Stimulated activated naive B cell treated with anti-CD40 and anti-IgM and Interleukin-4, amounts not matched to agents 10 μg/mL and 1 μg/mL and 100 μg/mL, for 72 hours (primary cell): Measurements from ENCODE around the gene CFAP90.

ENCODE experiments used
- ATAC-seq, 2 donors: fragments of 150-1000 bp; cut with Tn5 transposase; replicated peaks; 2 replicates each; pipeline ENCODE4 v1.10.0; 2021; ENCODE audit warnings: moderate library complexity in 1 of 2
- DNase-seq: peaks from one replicate; pipeline ENCODE4 v3.0.0; 2021
- H3K27ac Mint-ChIP-seq: one replicate; pipeline ENCODE4 v1.8.0; 2022; ENCODE audit warnings: mild to moderate bottlenecking, mixed read lengths
- H3K27me3 Mint-ChIP-seq, 2 donors: one replicate each; pipeline ENCODE4 v1.8.0; 2022; ENCODE audit warnings: mixed read lengths in 2 of 2
- H3K36me3 Mint-ChIP-seq, 2 donors: one replicate each; pipeline ENCODE4 v1.8.0; 2022; ENCODE audit warnings: mixed read lengths in 2 of 2, mild to moderate bottlenecking in 1 of 2
- H3K4me1 Mint-ChIP-seq, 2 donors: one replicate each; pipeline ENCODE4 v1.8.0; 2022; ENCODE audit warnings: mixed read lengths in 2 of 2, mild to moderate bottlenecking in 1 of 2
- H3K4me3 Mint-ChIP-seq, 2 donors: one replicate each; pipeline ENCODE4 v1.8.0; 2022; ENCODE audit warnings: mild to moderate bottlenecking in 2 of 2, mixed read lengths in 2 of 2, moderate library complexity in 1 of 2
- H3K9me3 Mint-ChIP-seq, 2 donors: one replicate each; pipeline ENCODE4 v1.8.0; 2022; ENCODE audit warnings: mixed read lengths in 2 of 2, mild to moderate bottlenecking in 1 of 2

The CFAP90 gene, protein sequence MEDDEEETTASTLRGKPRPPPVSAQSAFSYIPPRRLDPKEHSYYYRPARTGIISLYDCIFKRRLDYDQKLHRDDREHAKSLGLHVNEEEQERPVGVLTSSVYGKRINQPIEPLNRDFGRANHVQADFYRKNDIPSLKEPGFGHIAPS

DNA sequence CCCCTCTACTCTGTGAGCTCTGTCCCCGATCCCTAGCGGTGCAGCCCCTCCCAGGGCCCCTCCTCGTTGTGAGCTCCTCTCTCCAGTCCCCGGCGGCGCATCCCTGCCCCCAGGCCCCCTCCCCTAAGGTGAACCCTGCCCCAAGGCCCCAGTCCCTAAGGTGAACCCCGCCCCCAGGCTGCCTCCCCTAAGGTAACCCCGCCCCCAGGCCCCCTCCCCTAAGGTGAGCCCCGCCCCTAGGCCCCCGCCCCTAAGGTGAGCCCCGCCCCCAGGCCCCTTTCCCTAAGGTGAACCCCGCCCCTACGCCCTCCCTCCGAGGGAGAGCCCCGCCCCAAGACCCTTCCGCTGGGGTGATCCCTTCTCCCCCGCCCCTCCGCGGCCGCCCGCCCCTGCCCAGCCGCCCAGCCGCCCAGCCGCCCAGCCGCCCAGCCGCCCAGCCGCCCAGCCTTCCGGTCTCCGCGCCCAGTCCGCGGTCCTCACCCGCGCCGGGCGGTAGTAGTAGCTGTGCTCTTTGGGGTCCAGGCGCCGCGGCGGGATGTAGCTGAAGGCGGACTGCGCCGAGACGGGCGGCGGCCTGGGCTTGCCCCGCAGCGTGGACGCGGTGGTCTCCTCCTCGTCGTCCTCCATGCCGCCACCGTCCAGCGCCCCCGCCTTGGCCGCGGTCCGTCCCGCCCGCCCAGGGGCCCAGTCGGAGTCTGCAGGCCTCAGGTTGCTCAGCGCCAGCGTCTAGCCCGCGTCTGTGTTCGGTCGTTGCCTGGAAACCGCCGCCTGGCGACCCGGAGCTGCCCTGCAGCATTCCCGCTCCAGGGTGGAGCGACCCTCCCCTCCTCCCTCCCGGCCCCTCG, at the start of gene CFAP90:
TSS of gene CFAP90 (minus strand) at position 739 of the 845 bp plus-strand sequence. CDS start at position 627, 112 bp downstream.
- Mint-ChIP-seq H3K4me1 (peaks cover 11 to 19% of the 10 kb centered on the region in 2 donors), H3K4me3 (peak within 1 kb of the TSS; percentile 80 to 81), H3K36me3 (peaks cover 2 to 9% of the 10 kb centered on the region in 2 donors), H3K27me3 (peaks cover 30 to 38% of the 10 kb centered on the region in 2 donors), H3K9me3 (peaks cover 6 to 12% of the 10 kb centered on the region in 2 donors), H3K27ac (peak within 1 kb of the TSS; percentile 82)
- peak; percentile 37 to 52 for ATAC-seq
- no peak for DNase-seq

DNA sequence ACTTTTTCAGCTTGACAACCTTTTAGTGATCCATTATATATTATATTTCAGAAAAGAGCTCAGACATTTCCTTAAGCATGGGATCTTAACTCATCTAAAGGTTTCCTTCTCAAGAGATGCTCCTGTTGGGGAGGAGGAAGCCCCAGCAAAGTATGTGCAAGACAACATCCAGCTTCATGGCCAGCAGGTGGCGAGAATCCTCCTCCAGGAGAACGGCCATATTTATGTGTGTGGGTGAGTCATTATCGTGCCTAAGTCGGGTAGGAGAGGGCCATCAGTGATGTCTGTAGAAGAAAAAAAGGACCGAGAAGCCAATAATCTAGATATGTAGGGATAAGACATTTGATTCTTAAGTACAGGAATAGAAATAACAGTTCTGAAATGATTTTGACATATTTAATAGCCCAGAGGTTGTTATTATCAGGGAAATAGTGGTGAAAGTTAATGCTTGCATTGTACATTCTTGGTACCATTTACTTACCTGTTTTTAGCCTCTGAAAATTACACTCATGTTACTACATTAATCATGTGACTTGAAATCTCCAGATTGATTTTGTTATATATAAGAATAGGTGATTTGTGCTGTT, 46.2 kb upstream of the CFAP90 start:
- ATAC-seq (peak; percentile 62 to 71), DNase-seq (no peak)
- Mint-ChIP-seq H3K27me3 (no peaks in the 10 kb centered on the region), H3K27ac (no peak overlapping the region), H3K9me3 (peaks cover 0 to 1% of the 10 kb centered on the region in 2 donors), H3K4me1 (peaks cover 9 to 19% of the 10 kb centered on the region in 2 donors), H3K4me3 (no peak overlapping the region), H3K36me3 (peaks cover 38 to 67% of the 10 kb centered on the region in 2 donors)

DNA sequence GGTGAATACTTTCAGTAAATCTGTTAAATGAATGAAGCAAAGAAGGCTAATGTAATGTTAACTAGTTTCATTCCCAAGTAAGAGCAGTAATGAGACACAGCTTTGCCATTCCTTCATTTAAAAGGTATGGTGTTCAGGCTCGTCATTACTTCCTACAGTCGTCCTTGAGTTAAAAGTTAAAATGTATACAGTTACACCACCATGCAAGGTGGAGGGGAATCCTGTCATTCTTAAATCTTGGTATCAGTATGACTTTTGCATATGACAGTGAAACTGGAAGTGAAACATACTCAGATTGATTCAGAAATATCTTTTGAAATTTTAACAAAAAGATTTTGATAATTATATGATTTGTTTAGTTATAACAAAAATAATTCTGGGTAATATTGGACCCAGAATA, 43.9 kb upstream of the CFAP90 start:
- H3K9me3 Mint-ChIP-seq = no peaks in the 10 kb centered on the region
- H3K4me3 Mint-ChIP-seq = no peak overlapping the region
- H3K36me3 Mint-ChIP-seq = peaks cover 34 to 69% of the 10 kb centered on the region in 2 donors
- DNase-seq (no peak), ATAC-seq (peak; percentile 88 to 89)
- no peak overlapping the region for H3K27ac Mint-ChIP-seq
- H3K27me3 Mint-ChIP-seq = no peaks in the 10 kb centered on the region
- H3K4me1 Mint-ChIP-seq = peaks cover 7 to 13% of the 10 kb centered on the region in 2 donors

DNA sequence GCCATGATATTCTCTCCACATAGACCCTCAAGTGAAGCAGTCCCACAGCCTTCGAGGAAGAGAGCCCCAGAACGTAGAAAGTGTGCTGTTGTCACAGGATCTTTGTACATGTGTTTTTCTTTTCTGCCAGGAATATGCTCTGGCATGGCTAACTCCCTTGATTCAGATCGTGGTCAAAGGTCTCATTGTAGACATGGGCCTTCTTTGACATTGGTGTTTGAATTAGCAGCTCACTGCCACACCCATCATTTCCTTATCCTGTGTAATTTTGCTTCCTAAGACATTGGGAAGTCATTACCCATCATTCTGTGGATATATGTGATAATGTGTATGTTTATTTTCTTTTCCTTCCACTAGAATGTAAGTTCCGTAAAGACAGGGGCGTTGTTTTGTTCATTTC, 43.5 kb upstream of the CFAP90 start:
- H3K27me3 Mint-ChIP-seq = no peaks in the 10 kb centered on the region
- ATAC-seq = peak in 1 of 2 donors; percentile 16
- peaks cover 32 to 71% of the 10 kb centered on the region in 2 donors for H3K36me3 Mint-ChIP-seq
- H3K4me1 Mint-ChIP-seq = peaks cover 7 to 13% of the 10 kb centered on the region in 2 donors
- no peak for DNase-seq
- H3K27ac Mint-ChIP-seq = peak overlapping the region; percentile 37
- H3K9me3 Mint-ChIP-seq = no peaks in the 10 kb centered on the region
- H3K4me3 Mint-ChIP-seq = no peak overlapping the region

DNA sequence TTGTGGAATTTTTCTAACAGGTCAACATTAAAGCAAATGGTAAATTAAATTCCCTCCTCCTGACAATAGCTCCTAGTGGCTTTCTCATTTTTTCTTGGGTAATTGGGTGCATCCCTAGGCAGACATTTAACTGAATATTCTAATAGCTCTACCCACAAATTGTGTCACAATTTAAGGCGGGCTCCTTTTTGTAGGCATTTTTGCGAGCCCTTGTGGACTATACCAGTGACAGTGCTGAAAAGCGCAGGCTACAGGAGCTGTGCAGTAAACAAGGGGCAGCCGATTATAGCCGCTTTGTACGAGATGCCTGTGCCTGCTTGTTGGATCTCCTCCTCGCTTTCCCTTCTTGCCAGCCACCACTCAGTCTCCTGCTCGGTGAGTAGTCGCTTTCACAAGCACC, 38.0 kb upstream of the CFAP90 start:
- Mint-ChIP-seq H3K27me3 (no peaks in the 10 kb centered on the region), H3K36me3 (peaks cover 20 to 57% of the 10 kb centered on the region in 2 donors), H3K4me3 (no peak overlapping the region), H3K4me1 (peaks cover 0 to 9% of the 10 kb centered on the region in 2 donors), H3K27ac (peak overlapping the region; percentile 81), H3K9me3 (no peaks in the 10 kb centered on the region)
- ATAC-seq = no peak
- DNase-seq = no peak

DNA sequence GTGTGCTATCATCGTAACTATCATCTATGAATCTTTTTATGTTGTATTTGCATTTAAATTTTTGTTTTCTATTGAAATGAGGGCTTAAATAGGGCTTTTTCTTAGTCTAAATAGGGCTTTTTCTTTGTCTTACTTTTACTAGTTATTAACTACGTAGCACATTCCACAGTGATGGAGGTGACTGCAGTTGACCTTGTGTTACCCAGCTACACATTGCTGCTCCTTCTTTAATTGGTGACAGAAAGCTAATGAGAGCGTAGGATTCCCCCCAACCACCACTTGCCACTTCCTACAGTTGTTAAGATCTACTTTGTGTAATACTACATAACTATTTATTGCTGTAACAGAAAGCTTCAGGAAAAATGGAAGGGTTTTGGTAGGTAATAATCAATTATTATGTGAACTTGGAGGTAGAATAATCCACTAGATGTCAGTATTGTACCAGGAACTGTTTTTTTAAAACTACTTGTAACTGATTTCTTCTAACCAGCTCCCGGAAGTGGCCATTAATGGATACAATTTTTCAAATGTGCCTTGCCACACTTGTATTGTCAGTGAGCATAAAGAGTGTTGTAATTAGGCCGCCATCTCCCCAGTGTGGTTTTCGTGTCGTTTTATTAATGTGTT, 36.0 kb upstream of the CFAP90 start:
- H3K9me3 Mint-ChIP-seq = no peaks in the 10 kb centered on the region
- peaks cover 16 to 52% of the 10 kb centered on the region in 2 donors for H3K36me3 Mint-ChIP-seq

DNA sequence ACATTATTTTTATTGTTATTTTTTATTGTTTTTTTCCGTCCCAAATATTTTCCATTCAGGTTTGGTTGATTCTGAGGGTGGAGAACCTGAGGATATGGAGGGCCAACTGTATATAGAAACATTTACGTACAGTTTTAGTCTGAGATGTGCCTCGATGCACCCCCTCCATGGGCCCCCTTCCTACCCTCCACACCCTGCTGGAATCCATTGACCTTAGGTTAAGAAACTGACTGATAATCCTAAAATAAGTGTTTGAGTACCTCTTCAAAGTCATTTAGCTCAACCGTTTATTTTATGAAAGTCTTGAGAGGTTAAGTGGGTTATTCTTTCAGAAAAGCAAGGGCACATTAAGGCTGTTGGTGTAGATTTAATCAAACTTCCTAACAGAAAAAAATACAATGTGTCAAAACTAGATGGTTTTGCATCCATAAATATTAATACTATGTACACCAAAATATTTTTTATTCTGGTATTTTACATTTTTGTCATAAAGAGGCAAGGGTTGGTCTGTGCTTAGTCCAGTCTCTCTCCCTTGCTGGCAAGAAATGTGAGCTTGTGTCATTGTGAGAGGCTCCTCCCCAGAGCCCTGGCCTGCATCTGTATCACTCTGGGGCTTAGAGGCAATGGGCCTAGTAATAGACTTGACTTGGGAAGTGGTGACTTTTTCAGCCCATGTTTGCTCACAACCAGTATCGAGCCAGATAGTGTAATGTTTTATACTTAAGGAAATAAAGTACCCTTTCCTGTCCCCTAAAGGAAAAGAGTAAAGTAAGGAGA, 33.7 kb upstream of the CFAP90 start:
- Mint-ChIP-seq H3K27me3 (no peaks in the 10 kb centered on the region), H3K9me3 (no peaks in the 10 kb centered on the region), H3K36me3 (peaks cover 27 to 58% of the 10 kb centered on the region in 2 donors), H3K4me3 (no peak overlapping the region), H3K4me1 (peaks cover 9 to 11% of the 10 kb centered on the region in 2 donors), H3K27ac (peak overlapping the region; percentile 47)
- no peak for ATAC-seq
- DNase-seq = no peak

More for the DNA sequence above, 36.0 kb upstream of the CFAP90 start:
- DNase-seq = no peak
- Mint-ChIP-seq H3K4me3 (no peak overlapping the region), H3K4me1 (peaks cover under 1 to 7% of the 10 kb centered on the region in 2 donors), H3K27me3 (no peaks in the 10 kb centered on the region), H3K27ac (no peak overlapping the region)
- ATAC-seq = no peak

DNA sequence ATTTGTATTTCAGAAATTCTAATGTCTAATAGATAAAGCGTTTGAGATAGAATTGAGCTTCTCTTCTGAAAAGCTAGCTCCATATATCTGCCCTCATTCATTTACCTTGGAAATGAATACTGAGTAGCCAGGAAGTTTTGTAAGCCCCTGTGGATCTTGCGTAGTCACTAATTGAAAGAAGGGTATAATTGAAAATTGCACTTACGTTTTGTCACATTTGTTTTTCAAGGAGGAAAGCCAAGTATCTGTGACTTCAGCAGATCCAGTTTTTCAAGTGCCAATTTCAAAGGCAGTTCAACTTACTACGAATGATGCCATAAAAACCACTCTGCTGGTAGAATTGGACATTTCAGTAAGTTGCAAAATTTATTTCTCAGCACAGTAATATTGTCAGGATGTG, 32.0 kb upstream of the CFAP90 start:
- Mint-ChIP-seq H3K9me3 (no peaks in the 10 kb centered on the region), H3K27me3 (no peaks in the 10 kb centered on the region), H3K4me1 (peaks cover 16 to 24% of the 10 kb centered on the region in 2 donors), H3K36me3 (peaks cover 32 to 51% of the 10 kb centered on the region in 2 donors), H3K4me3 (no peak overlapping the region), H3K27ac (no peak overlapping the region)
- ATAC-seq (no peak), DNase-seq (no peak)

DNA sequence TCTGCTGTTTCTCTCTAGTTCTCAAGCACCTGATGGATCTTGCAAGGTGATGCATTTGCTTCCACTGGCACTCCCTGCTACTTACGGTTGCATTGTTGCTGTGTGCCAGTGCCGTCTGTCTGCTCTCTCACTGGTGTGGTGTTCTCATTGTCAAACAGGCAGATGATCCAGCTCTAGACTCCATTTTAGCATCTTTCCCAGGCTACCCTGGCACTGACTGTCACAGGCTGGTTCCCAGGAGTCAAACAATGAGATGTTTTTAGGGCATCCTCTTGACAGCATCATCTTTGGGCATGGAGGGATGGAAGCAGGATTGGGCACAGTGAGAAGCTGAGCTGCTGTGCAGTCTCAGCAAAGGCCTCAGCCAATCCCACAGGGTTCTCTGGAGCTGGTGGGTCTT, 30.9 kb upstream of the CFAP90 start:
- H3K27me3 Mint-ChIP-seq = no peaks in the 10 kb centered on the region
- no peak overlapping the region for H3K4me3 Mint-ChIP-seq
- ATAC-seq = no peak
- H3K9me3 Mint-ChIP-seq = no peaks in the 10 kb centered on the region
- H3K4me1 Mint-ChIP-seq = peaks cover 18 to 25% of the 10 kb centered on the region in 2 donors
- DNase-seq = no peak
- no peak overlapping the region for H3K27ac Mint-ChIP-seq
- peaks cover 33 to 57% of the 10 kb centered on the region in 2 donors for H3K36me3 Mint-ChIP-seq

DNA sequence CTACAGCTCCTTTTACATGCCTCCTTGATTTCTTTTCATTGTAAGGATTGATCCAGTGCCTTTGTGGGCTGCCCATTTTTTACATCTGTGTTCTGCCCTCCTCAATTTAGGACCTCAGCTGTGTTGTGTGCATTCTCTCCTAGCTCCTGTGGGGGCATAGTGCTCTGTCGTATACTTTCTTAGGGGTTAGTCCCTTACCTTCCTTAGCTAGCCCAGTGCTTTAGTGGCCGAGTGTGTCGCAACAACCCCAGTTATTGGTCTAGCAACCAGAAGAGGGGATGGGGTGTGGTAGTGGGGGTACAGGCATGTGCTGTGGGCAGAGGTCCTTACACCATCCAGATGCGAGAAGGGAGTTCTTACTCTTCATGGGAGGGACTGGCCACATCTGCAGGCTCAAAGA, 30.2 kb upstream of the CFAP90 start:
- H3K27me3 Mint-ChIP-seq = no peaks in the 10 kb centered on the region
- peaks cover 37 to 60% of the 10 kb centered on the region in 2 donors for H3K36me3 Mint-ChIP-seq
- no peak for DNase-seq
- no peaks in the 10 kb centered on the region for H3K9me3 Mint-ChIP-seq
- H3K4me3 Mint-ChIP-seq = no peak overlapping the region
- ATAC-seq = no peak
- H3K4me1 Mint-ChIP-seq = peaks cover 21 to 24% of the 10 kb centered on the region in 2 donors
- H3K27ac Mint-ChIP-seq = no peak overlapping the region

DNA sequence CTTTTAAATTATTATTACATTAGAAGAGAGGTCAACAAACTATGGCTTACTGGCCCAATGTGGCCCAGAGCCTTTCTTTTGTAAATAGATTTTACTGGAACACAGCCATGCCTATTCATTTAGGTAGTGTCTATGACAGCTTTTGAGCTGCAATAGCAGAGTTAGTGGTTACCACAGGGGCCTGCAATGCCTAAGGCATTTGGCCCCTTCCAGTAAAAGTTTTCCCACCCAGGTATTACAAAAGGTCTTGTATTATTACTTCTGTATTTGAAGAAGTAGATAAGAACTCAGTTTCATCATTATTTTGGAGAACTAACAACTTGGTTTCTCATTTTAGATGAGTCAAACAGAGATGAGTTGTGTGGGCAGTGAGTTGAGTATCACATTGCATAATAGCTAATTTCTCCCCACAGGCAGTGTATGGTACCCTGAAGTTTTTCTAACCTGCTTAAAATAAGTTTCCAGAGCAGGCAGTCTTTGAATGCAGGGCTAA, 27.5 kb upstream of the CFAP90 start:
- no peak overlapping the region for H3K27ac Mint-ChIP-seq

DNA sequence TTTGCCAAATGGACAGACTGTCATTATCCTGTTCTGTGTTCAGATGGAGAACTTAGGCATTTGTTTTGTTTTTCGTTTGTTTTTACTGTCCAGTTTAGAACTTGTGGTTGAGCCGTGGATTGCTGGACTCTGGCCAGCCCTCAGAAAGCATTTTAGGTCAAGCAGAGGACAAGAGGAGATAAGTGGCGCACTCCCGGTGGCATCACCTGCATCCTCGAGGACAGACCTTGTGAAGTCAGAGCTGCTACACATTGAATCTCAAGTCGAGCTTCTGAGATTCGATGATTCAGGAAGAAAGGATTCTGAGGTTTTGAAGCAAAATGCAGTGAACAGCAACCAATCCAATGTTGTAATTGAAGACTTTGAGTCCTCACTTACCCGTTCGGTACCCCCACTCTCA, 26.9 kb upstream of the CFAP90 start:
- ATAC-seq = no peak
- Mint-ChIP-seq H3K36me3 (peaks cover 43 to 63% of the 10 kb centered on the region in 2 donors), H3K4me1 (peaks cover 24 to 32% of the 10 kb centered on the region in 2 donors), H3K27ac (no peak overlapping the region), H3K4me3 (no peak overlapping the region), H3K9me3 (no peaks in the 10 kb centered on the region), H3K27me3 (no peaks in the 10 kb centered on the region)
- DNase-seq = no peak

More for the DNA sequence above, 27.5 kb upstream of the CFAP90 start:
- H3K4me1 Mint-ChIP-seq = peaks cover 22 to 29% of the 10 kb centered on the region in 2 donors
- no peaks in the 10 kb centered on the region for H3K27me3 Mint-ChIP-seq
- H3K36me3 Mint-ChIP-seq = peaks cover 40 to 64% of the 10 kb centered on the region in 2 donors
- no peaks in the 10 kb centered on the region for H3K9me3 Mint-ChIP-seq
- peak; percentile 11 for DNase-seq
- ATAC-seq = peak; percentile 98 to 99
- no peak overlapping the region for H3K4me3 Mint-ChIP-seq

DNA sequence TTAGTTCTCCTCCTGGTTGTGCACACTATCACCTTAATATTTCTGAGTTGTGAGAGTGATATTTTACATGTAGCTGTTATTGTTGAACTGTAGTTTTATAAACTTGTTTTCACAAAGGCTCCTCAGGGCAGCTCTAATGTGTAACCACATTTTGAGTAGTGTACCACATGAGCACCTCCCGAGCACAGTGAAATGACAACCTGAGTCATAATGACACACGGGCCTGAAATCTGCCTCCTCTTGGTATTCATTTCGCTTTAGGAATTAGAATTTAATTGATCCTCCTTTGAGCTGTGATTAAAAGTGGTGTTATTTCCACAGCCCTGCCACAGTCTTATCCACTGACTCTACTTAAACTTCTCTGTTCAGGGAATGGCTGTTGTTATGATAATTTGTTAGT, 25.9 kb upstream of the CFAP90 start:
- Mint-ChIP-seq H3K4me3 (no peak overlapping the region), H3K27me3 (no peaks in the 10 kb centered on the region), H3K36me3 (peaks cover 45 to 68% of the 10 kb centered on the region in 2 donors), H3K27ac (no peak overlapping the region), H3K4me1 (peaks cover 27 to 37% of the 10 kb centered on the region in 2 donors), H3K9me3 (no peaks in the 10 kb centered on the region)
- no peak for DNase-seq
- no peak for ATAC-seq
